GM15510 (cell line): ENCODE measurements around the gene WFDC1.

Experiments used
- POLR2A ChIP-seq: IDR thresholded peaks from 3 replicates; pipeline ENCODE4 v1.6.1; 2011; ENCODE audit warnings: borderline replicate concordance; ENCODE audit not compliant: insufficient read length; ENCODE audit errors: extremely low read depth

The WFDC1 gene

DNA sequence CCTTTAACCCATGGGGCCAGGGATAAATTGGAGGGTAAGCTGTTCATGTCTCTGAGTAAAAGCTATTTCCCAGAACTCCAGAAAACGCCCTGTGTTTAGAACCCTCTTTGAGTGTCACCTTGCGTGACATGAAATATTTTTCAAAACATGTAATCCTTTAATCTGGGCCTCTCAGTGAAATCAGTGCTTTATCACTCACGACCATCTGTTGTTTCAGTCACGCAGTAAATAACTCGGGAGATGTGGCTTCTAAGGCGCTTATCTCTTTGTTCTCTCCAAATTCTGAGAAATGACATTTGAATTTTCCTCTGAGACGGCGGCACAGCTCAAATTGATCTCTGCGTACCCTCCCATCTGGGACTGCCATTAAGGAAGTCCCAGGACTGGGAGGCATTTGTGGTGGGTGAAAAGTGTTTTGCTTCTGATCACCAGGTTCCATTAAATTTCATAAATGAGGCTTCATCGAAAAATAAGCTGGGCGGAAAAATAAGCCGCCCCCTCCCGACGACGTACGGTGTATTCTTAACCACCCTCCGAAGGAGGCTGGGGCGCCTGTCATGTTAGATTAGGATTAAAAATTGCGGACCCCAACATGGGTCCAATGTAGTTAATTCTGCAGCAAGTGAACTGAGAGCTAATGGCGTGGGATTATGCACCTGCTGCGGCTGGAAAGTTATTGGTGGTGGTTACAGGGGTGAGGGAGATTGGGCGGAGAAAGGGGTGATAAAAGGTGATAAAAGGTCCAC is 12.7 kb downstream of the WFDC1 start:
- no peak for TF ChIP-seq POLR2A

DNA sequence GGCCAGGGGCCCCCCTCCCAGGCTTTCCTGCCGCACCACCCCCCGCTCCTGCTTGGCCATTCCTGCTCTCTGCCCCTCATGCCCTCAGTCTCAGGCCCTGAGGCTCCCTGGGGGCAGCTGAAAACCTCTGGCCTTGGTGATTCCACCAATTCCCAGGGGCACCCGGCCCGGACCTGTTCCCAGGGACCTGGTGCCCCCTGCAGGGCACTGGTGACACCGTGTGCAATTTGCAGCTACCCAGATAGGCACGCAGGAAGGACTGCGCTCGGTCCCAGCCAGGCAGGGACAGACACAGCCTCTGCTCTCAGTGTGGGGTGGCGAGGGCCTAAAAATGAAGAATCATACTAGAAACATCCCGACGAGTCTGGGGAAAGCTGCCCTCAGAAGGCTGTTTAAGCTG is 13.4 kb downstream of the WFDC1 start:
- TF ChIP-seq POLR2A, result no peak

DNA sequence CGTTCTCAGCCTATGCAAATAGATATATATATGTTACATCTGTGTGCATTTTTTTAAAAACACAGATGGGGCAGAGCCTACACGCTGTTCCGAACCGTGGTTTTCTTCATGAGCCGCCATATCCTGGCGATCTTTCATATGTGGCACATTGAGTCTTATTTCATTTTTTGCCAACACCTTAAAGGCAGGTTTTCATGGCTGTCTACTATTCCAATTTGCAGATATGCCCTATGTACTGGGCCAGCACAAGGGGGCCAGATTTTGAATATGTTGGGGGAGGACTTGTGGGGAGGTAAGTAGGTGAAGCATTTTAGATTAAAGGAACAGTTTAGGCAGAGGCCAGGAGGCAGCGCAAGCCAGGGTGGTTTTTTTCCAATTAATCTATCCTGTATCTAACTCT is 16.0 kb downstream of the WFDC1 start:
- no peak for TF ChIP-seq POLR2A

DNA sequence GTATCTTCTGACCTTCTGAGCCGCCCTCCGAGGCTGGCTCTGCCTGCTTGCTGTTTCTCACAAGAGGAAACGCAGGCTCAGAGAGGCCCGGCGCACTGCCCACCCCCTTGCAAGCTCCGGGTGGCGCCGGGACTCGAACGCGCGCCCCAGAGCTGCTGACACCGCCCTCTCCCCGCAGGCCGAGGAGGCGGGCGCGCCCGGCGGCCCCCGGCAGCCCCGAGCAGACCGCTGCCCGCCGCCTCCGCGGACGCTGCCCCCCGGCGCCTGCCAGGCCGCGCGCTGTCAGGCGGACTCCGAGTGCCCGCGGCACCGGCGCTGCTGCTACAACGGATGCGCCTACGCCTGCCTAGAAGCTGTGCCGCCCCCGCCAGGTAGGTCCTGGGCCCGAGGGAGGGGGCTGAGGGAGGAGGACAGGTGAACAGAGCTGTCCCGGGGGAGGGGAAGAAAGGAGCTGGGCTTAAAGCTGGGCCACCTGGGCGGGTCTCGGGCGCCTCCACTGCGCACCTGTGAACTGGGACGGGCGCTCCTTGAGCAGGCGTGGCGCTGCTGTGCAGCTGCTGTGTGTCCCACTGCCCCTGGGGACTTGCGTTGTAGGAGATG is 18.2 kb downstream of the WFDC1 start:
- no peak for TF ChIP-seq POLR2A

DNA sequence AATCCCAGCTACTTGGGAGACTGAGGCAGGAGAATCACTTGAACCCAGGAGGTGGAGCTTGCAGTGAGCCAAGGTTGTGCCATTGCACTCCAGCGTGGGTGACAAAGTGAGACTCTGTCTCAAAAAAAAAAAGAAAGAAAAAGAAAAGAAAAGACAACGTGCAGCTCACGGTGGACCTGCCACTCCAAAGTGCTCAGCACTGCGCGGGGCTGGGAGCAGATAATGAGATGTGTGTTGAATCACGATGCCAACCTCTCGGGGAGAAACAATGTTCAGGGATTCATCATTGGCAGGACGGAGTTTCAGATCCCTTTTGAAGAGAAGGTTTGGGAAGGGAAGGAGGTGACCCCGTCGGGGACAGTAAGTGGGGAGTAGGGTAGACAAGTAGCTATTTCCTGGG is 19.2 kb downstream of the WFDC1 start:
- TF ChIP-seq POLR2A, result no peak

DNA sequence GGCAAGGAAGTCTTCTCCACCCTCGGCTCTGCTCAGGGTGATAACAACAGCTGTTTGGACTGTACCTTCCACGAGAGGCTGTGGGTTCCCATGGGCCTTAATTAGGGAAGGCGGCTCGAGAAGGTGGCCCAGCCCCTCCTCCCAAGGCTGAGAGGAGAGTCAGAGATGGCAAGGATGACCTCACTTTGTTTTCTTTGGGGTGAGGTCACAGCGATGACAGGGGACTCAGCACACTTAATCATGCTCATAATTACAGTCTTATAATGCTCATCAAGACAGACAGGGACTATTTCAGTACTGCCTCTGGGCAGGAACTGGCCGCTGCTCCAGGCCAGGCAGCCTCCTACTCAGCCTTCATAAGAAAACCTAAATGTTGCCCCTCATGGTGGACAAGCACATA is 19.7 kb downstream of the WFDC1 start:
- no peak for TF ChIP-seq POLR2A

DNA sequence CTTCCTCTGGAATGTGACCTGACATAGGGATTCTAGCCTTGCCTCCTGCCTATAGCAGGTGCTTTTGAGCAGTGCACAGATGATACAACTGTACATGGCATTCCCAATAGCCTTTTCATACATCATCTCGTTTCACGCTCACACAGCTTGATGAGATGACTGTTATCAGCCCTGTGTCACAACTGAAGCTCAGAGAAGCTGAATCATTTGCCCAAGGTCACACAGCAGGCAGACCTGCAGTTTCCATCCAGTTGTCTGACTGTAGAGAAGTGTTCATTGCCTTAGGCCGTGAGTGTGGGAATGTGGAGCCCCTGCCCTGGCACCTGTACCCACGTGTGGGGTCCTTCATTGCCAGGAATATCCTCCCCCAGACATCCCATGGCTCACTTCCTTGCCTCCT is 20.1 kb downstream of the WFDC1 start:
- no peak for TF ChIP-seq POLR2A

DNA sequence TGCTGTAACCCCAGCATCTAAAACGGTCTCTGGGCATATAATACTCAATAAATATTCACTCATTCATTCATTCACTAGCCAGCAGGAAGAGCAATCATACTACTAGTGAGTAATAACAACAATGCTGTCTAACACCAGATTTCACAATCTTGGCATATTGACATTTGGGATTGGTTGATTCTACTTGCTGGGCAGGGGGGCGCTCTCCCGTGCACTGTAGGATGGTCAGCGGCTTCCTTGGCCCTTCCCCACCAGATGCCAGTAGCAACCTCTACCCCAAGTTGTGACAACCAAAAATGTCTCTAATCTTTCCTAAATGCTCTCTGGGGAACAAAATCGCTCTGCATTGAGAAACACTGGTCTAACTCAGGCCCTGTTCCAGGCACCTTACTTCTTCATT is 20.7 kb downstream of the WFDC1 start:
- TF ChIP-seq POLR2A, result no peak

DNA sequence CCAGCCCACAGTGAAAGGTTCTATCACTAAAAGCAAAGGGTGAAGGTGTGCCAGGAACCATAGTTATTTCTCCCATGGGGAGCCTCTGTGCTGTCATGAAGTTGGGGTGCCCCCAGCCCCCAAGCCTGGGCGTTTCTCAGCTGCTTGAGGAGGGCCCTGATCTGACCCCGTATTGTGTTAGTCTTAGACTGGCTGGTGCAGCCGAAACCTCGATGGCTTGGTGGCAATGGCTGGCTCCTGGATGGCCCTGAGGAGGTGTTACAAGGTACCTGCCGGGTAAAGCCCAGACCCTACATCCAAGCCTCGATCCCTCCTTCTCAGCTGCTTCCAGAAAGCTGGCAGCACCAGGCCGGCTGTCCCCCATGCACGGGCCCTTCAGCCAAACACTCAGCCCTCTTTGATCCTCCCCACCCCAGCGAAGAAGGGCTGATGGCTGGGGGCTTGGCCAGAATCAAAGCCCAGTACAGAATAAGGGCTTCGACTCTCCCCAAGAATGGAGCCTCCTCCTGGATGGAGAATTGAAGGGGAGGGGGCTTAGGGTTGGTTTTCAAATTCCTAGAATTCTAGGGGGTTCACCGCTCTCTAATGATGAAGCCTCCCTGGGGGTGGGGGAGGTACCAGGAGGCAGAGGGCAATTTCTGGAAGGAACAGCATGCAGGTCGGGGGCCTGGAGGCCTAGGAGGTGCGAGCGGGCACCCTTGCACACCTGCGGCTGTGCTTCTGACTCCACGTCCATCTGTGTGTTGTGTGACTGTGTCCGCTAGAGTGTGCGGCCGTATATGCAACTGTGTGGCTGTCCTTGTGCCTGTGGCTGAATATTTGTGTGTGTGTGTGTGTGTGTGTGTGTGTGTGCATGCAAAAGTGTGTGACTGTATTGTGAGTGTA is 23.7 kb downstream of the WFDC1 start:
- TF ChIP-seq POLR2A, result no peak

DNA sequence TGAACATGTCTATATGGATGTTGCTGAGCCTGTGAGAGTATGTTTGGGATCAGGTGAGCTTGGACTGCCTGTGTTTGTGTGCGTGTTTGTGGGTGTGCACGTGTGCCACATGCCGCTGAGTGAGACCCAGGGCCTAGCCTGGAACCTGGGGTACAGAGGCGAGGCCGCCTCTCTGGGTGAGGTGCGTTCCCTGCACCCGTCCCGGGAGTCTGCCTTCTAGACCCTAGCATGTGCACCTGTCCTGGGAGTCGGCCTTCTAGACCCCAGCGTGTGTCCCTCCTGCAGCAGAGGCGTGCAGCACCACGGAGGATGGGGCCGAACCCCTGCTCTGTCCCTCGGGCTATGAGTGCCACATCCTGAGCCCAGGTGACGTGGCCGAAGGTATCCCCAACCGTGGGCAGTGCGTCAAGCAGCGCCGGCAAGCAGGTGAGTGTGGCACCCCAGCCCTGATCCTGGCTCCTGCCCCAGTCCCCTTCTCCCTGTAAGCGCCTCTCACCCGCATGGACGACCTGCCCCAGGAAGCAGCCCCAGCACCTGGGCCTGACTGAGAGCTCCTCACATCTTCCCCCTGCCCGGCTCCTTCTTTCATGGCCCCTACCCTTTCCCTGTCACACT is 24.6 kb downstream of the WFDC1 start:
- TF ChIP-seq POLR2A, result no peak

DNA sequence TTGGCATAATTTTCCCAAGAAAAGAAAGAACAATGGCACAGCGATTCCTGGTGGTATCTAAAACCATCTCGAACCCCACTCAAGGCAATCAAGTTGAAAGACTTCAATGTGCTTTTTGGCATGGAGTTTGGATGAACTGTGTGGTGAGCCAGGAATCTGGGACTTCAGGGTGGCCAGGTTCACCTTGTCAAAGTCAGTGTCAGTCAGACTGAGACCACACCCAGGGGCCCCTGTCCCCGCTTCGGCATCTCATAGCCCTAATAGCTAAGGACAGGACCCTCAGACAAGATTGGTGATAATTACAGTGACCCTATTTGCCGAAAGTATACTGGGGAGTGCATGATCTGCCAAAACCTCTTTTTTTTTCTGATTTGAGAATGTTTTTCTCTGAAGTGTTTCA is 25.8 kb downstream of the WFDC1 start:
- TF ChIP-seq POLR2A, result no peak

DNA sequence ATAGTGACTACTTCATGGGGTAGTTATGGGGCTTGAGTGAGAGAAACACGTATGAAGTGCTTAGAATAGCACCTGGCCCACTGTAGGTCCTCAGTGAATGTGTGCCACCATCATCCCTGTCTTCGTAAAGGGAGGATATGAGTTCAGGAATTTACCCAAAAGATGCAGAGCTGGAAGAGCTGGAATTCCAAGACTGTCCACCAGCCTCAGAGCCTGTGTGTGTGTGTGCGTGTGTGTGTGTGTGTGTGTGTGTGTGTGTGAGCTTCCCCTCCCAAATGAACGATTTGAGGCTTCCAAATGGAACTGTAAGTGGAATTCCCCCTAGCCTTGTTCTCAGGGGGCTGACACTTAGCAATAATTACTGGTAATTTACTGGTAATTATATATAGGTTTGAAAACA is 27.3 kb downstream of the WFDC1 start:
- no peak for TF ChIP-seq POLR2A

DNA sequence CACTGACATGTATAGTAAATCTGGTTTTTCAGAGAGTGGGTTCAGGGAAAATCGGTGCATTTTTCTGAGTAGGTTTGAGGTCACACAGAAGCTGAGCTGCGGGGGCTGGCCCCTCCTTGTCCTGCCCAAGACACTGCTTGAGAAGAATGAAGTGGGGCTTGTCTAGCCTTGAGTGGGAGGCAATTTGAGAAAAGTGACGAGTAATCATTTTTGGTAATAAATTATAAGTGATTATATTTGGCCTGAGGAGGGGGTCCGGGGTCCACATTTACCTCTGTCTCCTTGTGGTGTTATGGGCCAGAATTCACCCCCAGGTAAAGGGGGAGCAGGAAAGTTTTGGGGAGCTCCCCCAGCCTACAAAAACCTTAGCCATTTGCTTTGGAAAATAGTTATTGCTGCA is 28.1 kb downstream of the WFDC1 start:
- no peak for TF ChIP-seq POLR2A

DNA sequence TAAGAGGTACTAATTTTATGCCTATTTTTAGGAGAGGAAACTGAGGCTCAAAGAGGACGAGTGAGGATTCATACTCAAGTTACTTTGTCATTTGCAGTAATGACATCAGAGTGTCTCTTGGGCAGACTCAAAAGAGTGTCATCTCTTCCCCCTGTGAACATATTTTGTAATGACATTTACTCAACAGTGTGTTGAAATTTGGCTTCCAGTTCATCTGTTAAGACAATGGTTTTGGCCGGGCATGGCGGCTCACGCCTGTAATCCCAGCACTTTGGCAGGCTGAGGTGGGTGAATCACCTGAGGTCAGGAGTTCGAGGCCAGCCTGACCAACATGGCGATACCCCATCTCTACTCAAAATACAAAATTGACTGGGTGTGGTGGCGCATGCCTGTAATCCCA is 28.9 kb downstream of the WFDC1 start:
- no peak for TF ChIP-seq POLR2A
